A549 (cell line): ENCODE measurements around the gene OR8G1. TPM values are rescaled to one million over a fixed set of nuclear protein-coding genes. Genes with fewer than 3 reads are reported as not detected.

Experiments used
- ATAC-seq, 2 experiments: fragments of 200-7000 bp in 1 of 2; fragments of >200 bp in 1 of 2; cut with Nextera tagmentation in 1 of 2; cut with Tn5 transposase in 1 of 2; 3 replicates each; pipeline versions ENCODE4 v1.8.0 to v1.9.1; 2018 to 2020; ENCODE audit warnings: mild to moderate bottlenecking in 1 of 2, moderate library complexity in 1 of 2
- CTCF ChIA-PET: fragments of 300-600 bp; sonication (Branson Sonifier 250); formaldehyde crosslinking; extraction: SDS; loops from one replicate; lab custom pipeline; 2021; ENCODE audit warnings: antibody characterized with exemption, inconsistent platforms; lab: Yijun Ruan, JAX
- POLR2A ChIA-PET: fragments of 350-600 bp; formaldehyde crosslinking; extraction: SDS; loops from one replicate; lab custom pipeline; 2021; ENCODE audit warnings: antibody characterized with exemption, inconsistent platforms; lab: Yijun Ruan, JAX
- DNase-seq, 2 experiments: peaks; one replicate each; pipeline versions ENCODE4 v3.0.0 to v3.0.0-alpha.2; 2011 to 2016; ENCODE audit warnings: low read depth in 1 of 2, low spot score in 1 of 2
- FAIRE-seq: peaks from 2 replicates; lab custom pipeline; 2011; peaks lifted over from hg19 to GRCh38; lab: Jason Lieb, UNC
- H3K27ac ChIP-seq, 2 experiments: fragments of >200 bp; sonication (Bioruptor Twin); formaldehyde crosslinking; 3 replicates each; pipeline ENCODE4 v1.5.1; 2016 to 2017
- H3K4me1 ChIP-seq: fragments of >200 bp; sonication (Bioruptor Twin); formaldehyde crosslinking; 3 replicates; pipeline ENCODE4 v1.6.1; 2016
- H3K4me2 ChIP-seq: fragments of >200 bp; sonication (Bioruptor Twin); formaldehyde crosslinking; 3 replicates; pipeline ENCODE4 v1.6.1; 2016
- H3K4me3 ChIP-seq: fragments of >200 bp; sonication (Bioruptor Twin); formaldehyde crosslinking; 3 replicates; pipeline ENCODE4 v1.5.1; 2016
- H3K9me3 ChIP-seq: fragments of >200 bp; sonication (Bioruptor Twin); formaldehyde crosslinking; 3 replicates; pipeline ENCODE4 v1.6.1; 2016
- ATOH8 ChIP-seq: fragments of 250-450 bp; sonication (Bioruptor Pico); IDR thresholded peaks from 2 replicates; pipeline ENCODE4 v1.5.0; 2020; ENCODE audit warnings: low read depth, mild to moderate bottlenecking, moderate library complexity
- CBX2 ChIP-seq: fragments of 200-600 bp; sonication (generic); IDR thresholded peaks from 2 replicates; pipeline ENCODE4 v1.6.1; 2016; ENCODE audit warnings: low read depth, mild to moderate bottlenecking, borderline replicate concordance
- CBX8 ChIP-seq: fragments of 200-600 bp; sonication (generic); IDR thresholded peaks from 2 replicates; pipeline ENCODE4 v1.6.1; 2016
- CEBPB ChIP-seq, 2 experiments: fragments of >200 bp in 1 of 2; sonication (Bioruptor Twin) in 1 of 2; formaldehyde crosslinking in 1 of 2; IDR thresholded peaks; 2 replicates each; pipeline ENCODE4 v1.6.1; 2012 to 2016
- CTCF ChIP-seq: fragments of >200 bp; sonication (Bioruptor Twin); formaldehyde crosslinking; IDR thresholded peaks from 3 replicates; pipeline ENCODE4 v1.5.1; 2016
- EP300 ChIP-seq, 2 experiments: fragments of >200 bp; sonication (Bioruptor Twin); formaldehyde crosslinking; IDR thresholded peaks; 2 replicates in 1 of 2; 3 replicates in 1 of 2; pipeline ENCODE4 v1.6.1; 2016 to 2017
- FOSL2 ChIP-seq, 2 experiments: fragments of 450-650 bp in 1 of 2; fragments of >200 bp in 1 of 2; sonication (Bioruptor Twin) in 1 of 2; formaldehyde crosslinking; IDR thresholded peaks; 2 replicates each; pipeline versions ENCODE4 v1.5.0 to v1.6.1; 2016 to 2020; ENCODE audit warnings: mild to moderate bottlenecking in 1 of 2, moderate library complexity in 1 of 2
- GATA3 ChIP-seq: IDR thresholded peaks from 2 replicates; pipeline ENCODE4 v1.6.1; 2012; ENCODE audit warnings: borderline replicate concordance
- HOXB13 ChIP-seq: fragments of 250-450 bp; sonication (Bioruptor Pico); IDR thresholded peaks from 2 replicates; pipeline ENCODE4 v1.5.0; 2020; ENCODE audit warnings: low read depth, mild to moderate bottlenecking, moderate library complexity
- MYC ChIP-seq: IDR thresholded peaks from 2 replicates; pipeline ENCODE4 v1.6.1; 2012; ENCODE audit warnings: mild to moderate bottlenecking, inconsistent platforms, low read length, improper control_type of control experiment, borderline replicate concordance
- NFE2L2 ChIP-seq: fragments of 150-350 bp; conservative IDR thresholded peaks from 2 replicates; pipeline ENCODE4 v1.6.1; 2014; ENCODE audit warnings: low read length
- SREBF2 ChIP-seq: fragments of 450-650 bp; IDR thresholded peaks from 2 replicates; pipeline ENCODE4 v1.6.1; 2014; ENCODE audit warnings: mild to moderate bottlenecking, moderate library complexity
- TFCP2L1 ChIP-seq: fragments of 250-450 bp; sonication (Bioruptor Pico); IDR thresholded peaks from 2 replicates; pipeline ENCODE4 v1.5.0; 2021; ENCODE audit warnings: mild to moderate bottlenecking
- WGBS: methylation state at CpG from one replicate; pipeline ENCODE4 v1.1.6; 2017; ENCODE audit errors: missing lambda C conversion rate; 5-methylcytosine and 5-hydroxymethylcytosine counted together
- polyA plus RNA-seq, 4 experiments: library from polyadenylated mRNA; depleted of rRNA in 3 of 4; stranded (reverse); fragments of >200 nt; fragmentation: RNase III in 1 of 4; extraction: RNeasy Plus Mini Kit Qiagen cat#74134 plus additional on column Dnase treatment in 1 of 4; gene quantifications; 2 replicates in 3 of 4; 3 replicates in 1 of 4; pipeline ENCODE4 v1.2.3, GENCODE V29; 2011 to 2017
- TF ChIP-seq, protein P1 (sequence below): fragments of 200-600 bp; sonication (generic); IDR thresholded peaks from 2 replicates; pipeline ENCODE4 v1.6.1; 2016; ENCODE audit warnings: antibody characterized with exemption, mild to moderate bottlenecking, moderate library complexity
- TF ChIP-seq, protein P2 (sequence below): fragments of >200 bp; sonication (Bioruptor Twin); formaldehyde crosslinking; IDR thresholded peaks from 3 replicates; pipeline ENCODE4 v1.6.1; 2016
- TF ChIP-seq, protein P3 (sequence below): IDR thresholded peaks from 2 replicates; pipeline ENCODE4 v1.6.1; 2012
- TF ChIP-seq, protein P4 (sequence below): IDR thresholded peaks from 2 replicates; pipeline ENCODE4 v1.6.1; 2012; ENCODE audit warnings: low read depth, borderline replicate concordance

OR8G1 gene
- polyA plus RNA-seq, 2 of the 4 experiments (the other 2 are of a cell fraction) = not detected

GRCh38 chr11:124297921-124298320 is 57.0 kb downstream of the OR8G1 start:
- no peaks in the 10 kb centered on the region for H3K9me3 ChIP-seq
- no peak overlapping the region for H3K4me3 ChIP-seq
- ChIA-PET POLR2A (no interaction called here), CTCF (no interaction called here)
- DNase-seq = no peak
- no peak for FAIRE-seq
- H3K4me2 ChIP-seq = no peak overlapping the region
- no peak for TF ChIP-seq NFE2L2
- no peak for TF ChIP-seq CTCF
- no peak for TF ChIP-seq CEBPB (IDR thresholded peaks at IDR 0.05)
- TF ChIP-seq, protein P1, sequence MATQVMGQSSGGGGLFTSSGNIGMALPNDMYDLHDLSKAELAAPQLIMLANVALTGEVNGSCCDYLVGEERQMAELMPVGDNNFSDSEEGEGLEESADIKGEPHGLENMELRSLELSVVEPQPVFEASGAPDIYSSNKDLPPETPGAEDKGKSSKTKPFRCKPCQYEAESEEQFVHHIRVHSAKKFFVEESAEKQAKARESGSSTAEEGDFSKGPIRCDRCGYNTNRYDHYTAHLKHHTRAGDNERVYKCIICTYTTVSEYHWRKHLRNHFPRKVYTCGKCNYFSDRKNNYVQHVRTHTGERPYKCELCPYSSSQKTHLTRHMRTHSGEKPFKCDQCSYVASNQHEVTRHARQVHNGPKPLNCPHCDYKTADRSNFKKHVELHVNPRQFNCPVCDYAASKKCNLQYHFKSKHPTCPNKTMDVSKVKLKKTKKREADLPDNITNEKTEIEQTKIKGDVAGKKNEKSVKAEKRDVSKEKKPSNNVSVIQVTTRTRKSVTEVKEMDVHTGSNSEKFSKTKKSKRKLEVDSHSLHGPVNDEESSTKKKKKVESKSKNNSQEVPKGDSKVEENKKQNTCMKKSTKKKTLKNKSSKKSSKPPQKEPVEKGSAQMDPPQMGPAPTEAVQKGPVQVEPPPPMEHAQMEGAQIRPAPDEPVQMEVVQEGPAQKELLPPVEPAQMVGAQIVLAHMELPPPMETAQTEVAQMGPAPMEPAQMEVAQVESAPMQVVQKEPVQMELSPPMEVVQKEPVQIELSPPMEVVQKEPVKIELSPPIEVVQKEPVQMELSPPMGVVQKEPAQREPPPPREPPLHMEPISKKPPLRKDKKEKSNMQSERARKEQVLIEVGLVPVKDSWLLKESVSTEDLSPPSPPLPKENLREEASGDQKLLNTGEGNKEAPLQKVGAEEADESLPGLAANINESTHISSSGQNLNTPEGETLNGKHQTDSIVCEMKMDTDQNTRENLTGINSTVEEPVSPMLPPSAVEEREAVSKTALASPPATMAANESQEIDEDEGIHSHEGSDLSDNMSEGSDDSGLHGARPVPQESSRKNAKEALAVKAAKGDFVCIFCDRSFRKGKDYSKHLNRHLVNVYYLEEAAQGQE = no peak
- no peak for TF ChIP-seq HOXB13
- no peak for TF ChIP-seq ATOH8 (CRISPR knock-in tag)
- TF ChIP-seq CBX2 = no peak
- TF ChIP-seq GATA3 = no peak
- no peak for TF ChIP-seq SREBF2
- no peak for TF ChIP-seq EP300 (IDR thresholded peaks at IDR 0.05)
- no peak for TF ChIP-seq FOSL2 (IDR thresholded peaks at IDR 0.05)
- TF ChIP-seq FOSL2 (CRISPR knock-in tag; IDR thresholded peaks at IDR 0.05) = no peak
- TF ChIP-seq, protein P2, sequence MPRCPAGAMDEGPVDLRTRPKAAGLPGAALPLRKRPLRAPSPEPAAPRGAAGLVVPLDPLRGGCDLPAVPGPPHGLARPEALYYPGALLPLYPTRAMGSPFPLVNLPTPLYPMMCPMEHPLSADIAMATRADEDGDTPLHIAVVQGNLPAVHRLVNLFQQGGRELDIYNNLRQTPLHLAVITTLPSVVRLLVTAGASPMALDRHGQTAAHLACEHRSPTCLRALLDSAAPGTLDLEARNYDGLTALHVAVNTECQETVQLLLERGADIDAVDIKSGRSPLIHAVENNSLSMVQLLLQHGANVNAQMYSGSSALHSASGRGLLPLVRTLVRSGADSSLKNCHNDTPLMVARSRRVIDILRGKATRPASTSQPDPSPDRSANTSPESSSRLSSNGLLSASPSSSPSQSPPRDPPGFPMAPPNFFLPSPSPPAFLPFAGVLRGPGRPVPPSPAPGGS = no peak
- no peak for TF ChIP-seq MYC
- TF ChIP-seq TFCP2L1 (CRISPR knock-in tag) = no peak
- ATAC-seq = no peak
- no peak overlapping the region for H3K27ac ChIP-seq
- H3K4me1 ChIP-seq = no peaks in the 10 kb centered on the region
- 11% methylated on average over 4 of the region's 4 CpGs for WGBS

GRCh38 chr11:124301548-124301947 is 60.7 kb downstream of the OR8G1 start:
- no peak for ATAC-seq
- ChIA-PET POLR2A (no interaction called here), CTCF (no interaction called here)
- no peak overlapping the region for H3K4me2 ChIP-seq
- no peak overlapping the region for H3K27ac ChIP-seq
- no peak for DNase-seq
- TF ChIP-seq, protein P3, sequence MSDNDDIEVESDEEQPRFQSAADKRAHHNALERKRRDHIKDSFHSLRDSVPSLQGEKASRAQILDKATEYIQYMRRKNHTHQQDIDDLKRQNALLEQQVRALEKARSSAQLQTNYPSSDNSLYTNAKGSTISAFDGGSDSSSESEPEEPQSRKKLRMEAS = no peak
- TF ChIP-seq CBX8 (no peak), SREBF2 (no peak)
- TF ChIP-seq, protein P4, sequence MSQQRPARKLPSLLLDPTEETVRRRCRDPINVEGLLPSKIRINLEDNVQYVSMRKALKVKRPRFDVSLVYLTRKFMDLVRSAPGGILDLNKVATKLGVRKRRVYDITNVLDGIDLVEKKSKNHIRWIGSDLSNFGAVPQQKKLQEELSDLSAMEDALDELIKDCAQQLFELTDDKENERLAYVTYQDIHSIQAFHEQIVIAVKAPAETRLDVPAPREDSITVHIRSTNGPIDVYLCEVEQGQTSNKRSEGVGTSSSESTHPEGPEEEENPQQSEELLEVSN = no peak
- no peaks in the 10 kb centered on the region for H3K9me3 ChIP-seq
- 30% methylated on average over 3 of the region's 3 CpGs for WGBS
- H3K4me1 ChIP-seq = no peaks in the 10 kb centered on the region
- no peak overlapping the region for H3K4me3 ChIP-seq
- no peak for FAIRE-seq
